Cortex of kidney (tissue), 1 donor: Measurements from ENCODE around the gene HDAC10.

ENCODE experiments used
- DNase-seq: peaks from one replicate; lab custom pipeline; 2025; lab: John Stamatoyannopoulos, UW

Gene HDAC10

DNA sequence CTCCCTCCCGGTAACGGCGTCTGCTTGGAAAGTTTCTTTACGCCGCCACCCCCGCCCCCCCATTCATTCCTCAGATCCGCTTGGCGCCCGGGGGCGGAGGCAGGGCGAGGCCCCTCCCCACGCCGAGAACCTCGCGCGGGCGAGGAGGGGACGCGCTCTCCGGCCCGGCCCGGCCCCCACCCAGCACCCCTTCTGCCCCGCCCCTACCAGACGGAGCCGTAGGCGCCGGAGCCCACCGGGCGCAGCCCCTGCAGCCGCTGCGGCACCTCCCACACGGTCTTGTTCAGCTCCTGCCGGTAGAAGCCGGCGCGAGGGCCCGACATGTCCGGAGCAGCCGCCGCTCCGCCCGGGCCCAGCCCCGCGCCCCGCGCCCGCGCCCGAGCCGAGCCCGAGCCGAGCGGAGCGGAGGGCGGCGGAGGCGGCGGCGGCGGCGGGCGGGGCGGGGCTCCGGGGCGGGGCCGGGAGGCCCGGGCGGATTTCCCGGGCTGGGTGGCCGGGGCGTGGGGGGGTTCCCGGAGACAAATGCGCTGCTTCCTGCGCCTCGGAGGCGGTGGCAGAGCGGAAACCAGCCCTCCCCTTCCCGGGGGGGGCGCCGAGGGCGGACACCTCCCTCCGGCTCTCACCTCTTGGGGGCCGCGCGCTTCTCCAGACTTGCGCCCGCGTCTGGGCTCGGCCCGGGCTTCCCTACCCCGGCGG is 19.1 kb upstream of the HDAC10 start, which contains the start of gene MAPK11:
Gene MAPK11 (minus strand): TSS at position 411 of the 696 bp plus-strand sequence. CDS start 88 bp downstream, at position 323.
- no peak for DNase-seq

GRCh38 chr22:50269573-50269969 is 18.5 kb upstream of the HDAC10 start:
- no peak for DNase-seq

- no peak for DNase-seq
Observed at GRCh38 chr22:50268655-50269113, 17.6 kb upstream of the HDAC10 start.

DNA sequence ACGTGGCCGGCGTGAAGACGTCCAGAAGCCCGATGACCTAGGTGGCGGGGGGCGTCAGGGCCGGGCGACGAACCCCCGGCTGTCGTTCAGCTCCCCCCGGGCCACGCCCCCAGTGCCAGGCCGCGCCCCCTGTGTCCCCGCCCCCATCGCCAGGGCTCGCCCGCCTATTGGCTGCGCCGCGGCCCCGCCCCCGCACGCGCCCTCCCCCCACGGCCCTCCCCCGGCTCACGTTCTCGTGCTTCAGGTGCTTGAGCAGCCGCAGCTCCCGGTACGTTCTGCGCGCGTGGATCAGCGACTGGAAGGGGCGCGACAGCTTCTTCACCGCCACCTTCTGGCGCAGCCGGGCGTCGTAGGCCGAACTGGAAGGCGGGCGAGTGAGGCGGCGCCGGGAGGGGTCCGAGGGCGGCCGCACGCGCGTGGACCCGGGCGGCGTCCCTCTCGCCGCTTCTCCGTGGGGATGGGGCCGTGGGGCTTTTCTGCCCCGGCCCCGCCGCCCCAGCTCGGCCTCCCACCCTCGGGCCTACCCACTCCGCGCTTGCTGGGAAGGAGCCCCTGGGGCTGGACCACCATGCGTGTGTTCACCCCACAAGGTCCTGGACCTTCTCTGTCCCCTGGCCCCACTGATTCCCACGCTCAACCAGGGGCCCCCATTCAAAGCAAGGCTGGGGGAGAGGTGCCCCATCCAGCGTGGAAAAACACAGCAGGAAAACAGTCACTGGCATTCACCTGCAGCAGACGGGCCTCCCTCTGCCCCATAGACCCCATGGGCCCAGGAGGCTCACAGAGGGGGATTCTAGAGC is 16.7 kb upstream of the HDAC10 start:
- DNase-seq = no peak

GRCh38 chr22:50266994-50267393 is 15.9 kb upstream of the HDAC10 start:
- DNase-seq = no peak

GRCh38 chr22:50264946-50265669 is 14.0 kb upstream of the HDAC10 start:
- no peak for DNase-seq

- no peak for DNase-seq
Observed at GRCh38 chr22:50264104-50264745, 13.2 kb upstream of the HDAC10 start.

- no peak for DNase-seq
Observed at GRCh38 chr22:50262973-50263617, 12.0 kb upstream of the HDAC10 start.

DNA sequence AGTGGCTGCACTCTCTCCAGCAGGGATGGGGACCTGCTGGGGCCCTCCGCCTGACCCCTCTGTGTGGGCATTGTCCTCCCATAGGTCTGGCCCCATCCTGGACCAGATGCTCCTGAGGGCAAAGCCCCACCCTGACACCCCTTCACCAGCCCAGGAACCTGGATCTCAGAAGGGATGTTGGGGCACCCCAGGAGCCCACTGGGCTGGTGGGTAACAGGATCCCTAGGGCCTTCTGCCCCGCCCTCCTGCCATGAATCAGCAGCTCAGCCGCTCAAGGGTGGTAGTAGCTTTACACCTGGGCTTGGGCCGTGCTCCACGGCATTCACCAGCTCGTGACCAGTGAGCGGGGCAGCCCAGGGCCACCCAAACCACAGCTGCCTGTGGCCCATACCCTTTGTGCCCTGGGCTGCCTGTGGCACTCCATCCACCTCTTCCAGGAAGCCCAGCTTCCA is 11.4 kb upstream of the HDAC10 start:
- DNase-seq = no peak

GRCh38 chr22:50261615-50262459 is 10.8 kb upstream of the HDAC10 start, which contains the start of gene MAPK12:
MAPK12 (minus strand) TSS chr22:50261683; CDS start chr22:50261509, 174 bp downstream.
- DNase-seq = no peak

- DNase-seq = no peak
Observed at GRCh38 chr22:50260801-50261614, 9.9 kb upstream of the HDAC10 start.

GRCh38 chr22:50260434-50260800 is 9.4 kb upstream of the HDAC10 start:
- no peak for DNase-seq

DNA sequence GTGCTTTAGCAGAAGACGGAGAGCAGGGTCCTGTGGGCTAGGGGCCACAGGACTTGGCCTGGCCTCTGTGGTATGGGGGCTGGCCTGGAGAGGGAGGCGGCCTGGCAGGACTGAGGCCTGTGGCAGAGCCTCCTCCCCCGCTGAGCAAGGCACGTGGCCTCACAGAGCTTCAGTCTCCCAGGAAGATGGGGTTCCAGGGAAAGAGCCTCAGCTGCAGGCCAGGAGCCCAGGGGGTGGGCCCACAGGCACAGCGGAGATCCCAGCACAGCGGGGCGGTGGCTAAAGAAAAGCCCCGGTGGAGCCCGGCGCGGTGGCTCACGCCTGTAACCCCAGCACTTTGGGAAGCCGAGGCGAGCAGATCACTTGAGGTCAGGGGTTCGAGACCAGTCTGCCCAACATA is 8.2 kb upstream of the HDAC10 start:
- no peak for DNase-seq

GRCh38 chr22:50258361-50259292 is 7.6 kb upstream of the HDAC10 start:
- no peak for DNase-seq

- no peak for DNase-seq
Observed at GRCh38 chr22:50257451-50258360, 6.6 kb upstream of the HDAC10 start.

GRCh38 chr22:50257041-50257440 is 6.0 kb upstream of the HDAC10 start:
- no peak for DNase-seq

GRCh38 chr22:50256258-50256862 is 5.3 kb upstream of the HDAC10 start:
- DNase-seq = no peak
